Measurements from ENCODE around the gene SAV1.
"Not testable (repeated sequence)": the region's sequence is repeated elsewhere in the genome, so short reads cannot be mapped to it uniquely, and the experiment has no call there.

SAV1 gene

DNA sequence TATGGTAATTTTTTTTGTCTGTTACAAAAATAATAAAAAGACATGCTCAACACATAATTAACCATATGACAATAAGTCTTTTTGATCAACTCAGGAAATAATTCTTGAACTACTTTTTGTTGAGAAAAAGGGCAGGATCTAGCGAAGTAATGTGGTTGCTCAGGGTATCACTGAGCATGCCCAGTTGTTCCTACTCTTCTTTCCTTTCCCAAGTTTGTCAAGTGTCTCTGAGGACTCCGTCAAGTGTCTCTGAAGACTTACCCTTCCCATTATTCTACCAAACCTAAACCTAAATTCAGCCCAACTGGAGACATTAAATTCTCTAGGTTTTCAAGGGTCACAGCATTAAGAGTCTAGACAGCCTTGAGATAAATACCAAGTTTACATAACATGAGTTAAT is 3.5 kb downstream of the SAV1 start:
- not testable (repeated sequence) for DNase-seq

DNA sequence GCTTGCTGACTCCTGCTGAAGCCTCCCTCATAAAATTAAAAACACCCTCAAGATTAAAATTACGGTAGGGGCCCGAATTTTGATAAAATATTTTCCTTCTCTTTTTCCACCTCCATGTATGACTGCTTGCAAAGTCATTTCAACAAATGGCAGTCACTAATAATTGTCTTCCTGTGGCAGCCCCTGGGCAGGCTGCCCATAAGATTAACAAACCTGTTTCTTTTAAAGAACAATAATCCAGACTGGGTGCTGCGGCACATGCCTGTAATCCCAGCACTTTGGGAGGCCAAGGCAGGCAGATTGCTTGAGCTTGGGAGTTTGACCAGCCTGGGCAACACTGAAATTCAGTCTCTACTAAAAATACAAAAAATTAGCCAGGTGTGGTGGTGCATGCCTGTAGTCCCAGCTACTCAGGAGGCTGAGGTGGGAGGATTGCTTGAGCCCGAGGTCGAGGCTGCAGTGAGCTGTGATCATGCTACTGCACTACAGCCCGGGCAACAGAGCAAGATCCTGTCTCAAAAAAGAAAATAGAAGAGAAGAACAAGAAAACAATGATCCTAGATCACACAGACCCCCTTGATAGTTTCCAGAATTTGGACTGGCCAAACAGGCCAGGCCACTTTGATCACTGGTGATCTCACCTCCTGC is 8.7 kb downstream of the SAV1 start:
- no peak for DNase-seq

DNA sequence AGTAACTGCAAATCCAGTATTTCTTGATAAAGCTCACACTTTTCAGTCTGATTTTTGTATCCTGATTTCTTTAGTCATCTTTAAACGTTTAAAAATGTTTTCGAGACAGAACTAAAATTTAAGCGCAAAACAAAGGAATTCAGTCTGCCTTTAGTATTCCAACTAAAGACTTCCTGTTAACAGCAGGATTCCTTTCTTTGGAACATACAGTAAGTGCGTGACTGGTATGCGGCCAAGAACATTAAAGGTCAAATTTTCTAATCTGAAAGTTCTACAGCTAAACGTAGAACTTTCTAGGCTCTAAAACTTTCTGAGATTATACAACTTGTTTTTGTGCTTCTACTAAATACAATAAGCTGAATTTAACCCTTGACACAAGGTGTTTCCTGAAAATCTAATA is 9.9 kb downstream of the SAV1 start:
- no peak for DNase-seq

DNA sequence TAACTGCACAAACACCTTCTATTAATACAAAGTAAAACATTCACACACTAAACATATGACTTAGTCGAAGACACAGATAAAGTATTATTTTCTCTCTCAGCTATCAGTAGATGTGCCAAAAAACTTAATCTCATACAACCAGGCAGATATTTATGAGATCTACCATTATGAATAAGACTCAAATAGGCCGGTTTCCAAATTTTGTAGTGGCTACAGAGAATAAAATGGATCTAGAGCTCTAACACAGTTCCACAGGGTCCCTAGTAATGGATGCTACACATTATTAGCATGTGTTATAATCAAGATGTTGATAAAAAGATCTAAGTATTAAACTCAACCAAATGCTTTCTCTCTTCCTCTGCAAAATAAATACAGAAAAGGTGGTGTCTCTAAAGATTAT is 10.4 kb downstream of the SAV1 start:
- DNase-seq: no peak

DNA sequence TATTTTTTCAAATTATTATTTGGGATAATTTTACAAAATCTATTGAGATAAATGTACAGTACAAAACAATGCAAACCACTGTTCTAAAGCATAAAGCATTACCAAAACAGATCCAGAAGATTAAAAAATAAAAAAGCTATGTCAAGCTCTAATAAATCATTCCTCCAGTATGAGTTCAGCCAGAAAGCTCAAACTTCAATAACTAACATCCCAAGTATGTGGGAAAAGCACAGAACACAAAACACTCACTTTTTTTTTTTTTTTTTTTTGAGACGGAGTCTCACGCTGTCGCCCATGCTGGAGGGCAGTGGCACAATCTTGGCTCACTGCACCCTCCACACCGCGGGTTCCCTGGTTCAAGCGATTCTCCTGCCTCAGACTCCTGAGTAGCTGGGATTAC is 11.3 kb downstream of the SAV1 start:
- no peak for DNase-seq

DNA sequence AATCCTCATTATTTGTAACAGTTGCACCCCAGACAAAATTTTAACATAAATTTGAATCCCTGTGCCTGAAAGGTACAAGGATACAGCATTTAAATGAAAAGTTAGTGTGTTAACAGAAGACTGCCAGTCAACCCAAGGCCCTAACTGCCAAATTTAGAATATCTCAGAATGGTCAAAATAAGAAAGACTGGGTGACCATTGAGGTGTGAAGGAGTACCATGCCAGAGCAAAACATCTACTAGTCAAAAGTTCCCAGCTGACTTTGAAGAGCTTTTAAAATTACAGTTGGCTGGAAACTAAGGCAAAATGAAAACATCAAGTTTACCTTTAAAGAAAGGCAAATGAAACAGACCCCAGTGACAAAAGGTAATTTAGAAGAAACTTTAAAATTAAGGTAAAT is 18.4 kb downstream of the SAV1 start:
- no peak for DNase-seq

DNA sequence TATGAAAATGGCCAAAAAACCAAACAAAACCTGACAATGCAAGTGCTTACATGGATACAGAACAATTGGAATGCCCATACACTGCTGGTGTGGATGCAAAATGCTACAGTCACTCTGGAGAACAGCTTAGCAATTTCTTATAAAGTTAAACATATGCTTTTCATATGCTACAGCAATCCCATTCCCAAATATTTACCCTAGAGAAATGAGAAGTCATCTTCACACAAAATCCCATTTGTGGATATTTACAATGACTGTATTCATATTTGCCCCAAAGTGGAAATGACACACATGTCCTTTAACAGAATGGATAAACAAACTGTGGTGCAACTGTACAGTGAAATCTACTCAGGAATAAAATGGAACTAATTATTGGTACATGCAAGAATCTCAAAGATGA is 20.4 kb downstream of the SAV1 start:
- no peak for DNase-seq

DNA sequence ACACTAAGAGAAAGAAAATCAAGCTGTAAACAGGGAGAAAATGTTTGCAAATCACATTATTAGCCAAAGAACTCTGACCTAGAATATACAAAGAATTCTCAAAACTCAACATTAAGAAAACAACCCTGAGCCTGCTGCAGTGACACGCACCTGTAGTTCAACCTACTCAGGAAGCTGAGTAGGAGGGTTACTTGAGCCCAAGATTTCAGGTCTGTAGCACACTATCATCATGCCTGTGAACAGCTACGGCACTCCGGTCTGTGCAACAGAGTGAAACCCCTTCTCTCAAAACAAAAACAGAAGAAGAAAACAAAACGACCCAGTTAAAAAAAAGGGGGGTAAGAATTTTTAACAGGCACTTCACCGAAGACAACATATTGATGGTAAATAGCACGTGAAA is 20.8 kb downstream of the SAV1 start:
- DNase-seq: no peak

DNA sequence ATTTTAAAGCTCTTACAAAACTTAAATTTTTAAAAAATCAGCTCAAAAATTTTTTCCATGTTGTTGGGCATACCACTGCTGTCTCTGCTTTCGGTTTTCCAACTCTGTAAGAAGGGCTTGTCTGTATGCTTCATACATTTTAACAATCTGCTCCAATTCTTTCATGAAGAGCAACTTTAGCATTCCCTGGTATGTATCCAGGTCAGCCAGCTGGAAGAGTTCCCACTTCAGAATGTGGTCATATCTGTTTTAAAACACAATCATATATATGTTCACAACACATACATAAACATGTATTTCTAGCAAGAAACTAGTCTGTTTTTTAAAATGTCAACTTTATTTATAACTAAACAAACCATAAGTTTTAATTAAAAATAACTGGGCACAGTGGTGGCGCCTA is 33.0 kb downstream of the SAV1 start:
- no peak for DNase-seq

DNA sequence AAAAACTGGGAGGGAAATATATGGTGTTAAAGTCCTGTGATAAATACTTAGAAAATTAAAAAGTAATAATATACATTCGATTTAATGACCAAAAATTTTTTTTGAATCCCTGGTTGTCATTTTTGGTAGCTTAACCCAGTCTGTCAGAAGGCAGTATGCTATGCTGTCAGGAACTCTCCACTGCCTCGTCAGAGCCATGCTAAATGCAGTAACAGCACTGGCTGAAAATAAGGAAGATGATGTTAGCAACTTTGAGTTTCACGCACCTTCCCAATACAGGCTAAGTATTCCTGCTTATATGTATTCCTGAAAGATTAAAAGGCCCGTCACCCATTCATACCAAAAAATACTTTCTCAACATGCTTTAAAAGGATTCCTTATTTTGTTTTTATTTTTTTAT is 34.2 kb downstream of the SAV1 start:
- DNase-seq: no peak

DNA sequence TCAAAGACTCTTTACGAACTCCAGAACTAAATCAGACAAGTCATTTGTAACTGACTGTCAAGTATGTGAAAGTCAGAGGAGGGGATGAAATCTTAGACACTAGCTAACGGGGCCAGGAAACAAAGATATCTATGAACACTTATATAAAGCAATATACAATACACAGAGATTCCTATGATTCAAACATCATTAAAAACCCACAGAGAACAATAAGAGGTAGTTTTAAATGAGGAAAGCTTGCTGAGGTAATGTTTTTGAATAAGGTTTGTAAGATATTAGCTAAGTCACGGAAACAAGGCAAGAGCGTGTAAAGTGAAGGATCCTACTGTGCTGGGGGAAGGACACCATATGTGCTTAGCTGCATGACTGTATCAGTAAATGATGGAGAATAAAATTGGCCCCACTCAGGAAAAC is 36.7 kb downstream of the SAV1 start:
- DNase-seq: no peak

DNA sequence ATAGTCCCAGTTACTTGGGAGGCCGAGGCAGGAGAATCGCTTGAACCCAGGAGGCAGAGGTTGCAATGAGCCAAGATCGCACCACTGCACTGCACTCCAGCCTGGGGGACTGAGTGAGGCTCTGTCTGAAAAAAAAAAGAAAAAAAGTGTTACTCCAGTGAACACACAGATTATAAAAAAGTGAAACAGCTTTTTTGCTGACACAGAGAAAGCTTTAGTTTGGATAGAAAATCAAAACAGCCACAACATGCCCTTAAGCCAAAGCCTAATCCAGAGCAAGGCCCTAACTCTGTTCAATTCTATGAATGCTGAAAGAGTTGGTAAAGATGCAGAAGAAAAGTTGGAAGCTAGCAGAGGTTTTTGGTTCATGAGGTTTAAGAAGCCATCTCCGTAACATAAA is 43.2 kb downstream of the SAV1 start:
- not testable (repeated sequence) for DNase-seq

DNA sequence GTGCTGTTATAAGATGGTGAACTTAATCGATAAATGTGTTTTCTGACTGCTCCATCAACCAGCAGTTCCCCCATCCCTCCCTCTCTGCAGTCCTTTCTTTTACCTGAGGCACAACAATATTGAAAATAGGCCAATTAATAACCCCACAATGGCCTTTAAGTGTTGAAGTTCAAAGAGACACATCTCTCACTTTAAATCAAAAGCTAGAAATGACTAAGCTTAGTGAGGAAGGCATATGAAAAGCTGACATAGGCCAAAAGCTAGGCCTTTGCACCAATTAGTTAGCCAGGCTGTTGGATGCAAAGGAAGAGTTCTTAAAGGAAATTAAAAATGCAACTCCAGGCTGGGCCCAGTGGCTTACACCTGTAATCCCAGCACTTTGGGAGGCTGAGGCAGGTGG is 43.7 kb downstream of the SAV1 start:
- no peak for DNase-seq

DNA sequence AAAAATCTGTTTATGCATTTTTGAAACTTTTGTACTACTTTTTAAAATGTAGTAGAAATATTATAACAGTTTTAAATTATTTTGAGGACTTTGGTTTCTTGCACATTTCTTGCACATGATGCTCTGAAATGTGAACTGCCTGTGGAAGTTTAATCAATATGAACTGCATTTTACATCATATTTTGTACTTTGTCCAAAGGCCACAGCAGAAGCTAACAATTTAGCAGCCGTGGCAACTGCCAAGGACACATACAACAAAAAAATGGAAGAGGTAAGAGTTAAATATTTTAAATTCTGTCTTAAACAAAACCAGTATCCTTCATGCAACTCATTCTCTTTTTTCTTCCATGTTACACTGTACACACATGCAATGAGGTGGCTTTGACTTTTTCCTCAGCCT is 45.1 kb downstream of the SAV1 start:
- no peak for DNase-seq

DNA sequence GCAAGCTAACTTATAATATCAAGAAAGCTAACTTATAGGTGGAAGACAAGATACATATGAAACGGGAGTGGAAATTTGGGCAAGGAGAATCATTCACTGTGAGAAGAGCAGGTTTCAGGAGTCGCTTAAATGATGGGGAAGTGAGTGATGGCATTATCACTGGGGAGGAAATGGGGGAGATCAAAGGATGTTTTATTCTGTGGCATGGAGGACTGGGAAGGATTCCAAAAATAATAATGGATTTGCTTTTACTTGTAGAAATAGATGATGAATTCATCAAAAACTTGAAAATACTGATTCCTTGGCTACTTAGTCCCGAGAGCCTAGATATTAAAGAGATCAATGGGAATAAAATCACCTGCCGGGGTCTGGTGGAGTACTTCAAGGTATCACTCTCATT is 47.8 kb downstream of the SAV1 start:
- no peak for DNase-seq

DNA sequence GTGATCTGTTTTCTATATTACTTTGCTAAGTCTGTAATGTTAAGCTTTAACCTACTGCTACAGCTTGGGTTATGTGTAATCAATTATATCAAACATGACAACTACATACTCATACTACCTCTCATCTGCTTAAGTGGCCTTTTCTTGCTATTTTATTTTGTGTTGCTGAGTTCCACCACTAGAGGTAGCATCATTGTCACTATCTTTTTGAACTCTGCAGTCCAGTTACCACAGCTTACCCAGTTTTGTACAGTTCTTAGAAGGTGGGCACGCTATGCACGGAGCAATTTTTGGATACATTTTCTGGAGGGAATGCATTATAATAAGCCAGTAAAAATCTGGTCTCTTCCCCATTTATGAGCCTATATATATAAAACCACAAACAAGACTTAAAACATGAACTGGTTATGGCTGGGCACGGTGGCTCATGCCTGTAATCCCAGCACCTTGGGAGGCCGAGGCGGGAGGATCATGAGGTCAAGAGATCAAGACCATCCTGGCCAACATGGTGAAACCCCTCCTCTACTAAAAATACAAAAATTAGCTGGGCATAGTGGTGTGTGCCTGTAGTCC is 48.5 kb downstream of the SAV1 start:
- no peak for DNase-seq

DNA sequence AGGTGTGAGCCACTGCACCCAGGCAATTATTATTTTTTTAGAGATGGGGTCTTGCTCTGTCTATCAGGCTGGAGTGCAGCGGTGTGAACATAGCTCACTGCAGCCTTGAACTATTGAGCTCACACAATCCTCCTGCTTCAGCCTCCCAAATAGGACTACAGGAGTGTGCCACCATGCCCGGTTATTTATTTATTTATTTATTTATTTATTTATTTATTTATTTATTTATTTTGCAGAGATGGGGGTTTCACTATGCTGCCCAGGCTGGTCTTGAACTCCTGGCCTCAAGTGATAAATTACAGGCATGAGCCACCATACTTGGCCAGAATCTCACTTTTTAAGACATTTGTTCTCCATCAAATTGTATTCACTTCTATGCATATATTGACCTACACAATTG is 51.8 kb downstream of the SAV1 start:
- no peak for DNase-seq

DNA sequence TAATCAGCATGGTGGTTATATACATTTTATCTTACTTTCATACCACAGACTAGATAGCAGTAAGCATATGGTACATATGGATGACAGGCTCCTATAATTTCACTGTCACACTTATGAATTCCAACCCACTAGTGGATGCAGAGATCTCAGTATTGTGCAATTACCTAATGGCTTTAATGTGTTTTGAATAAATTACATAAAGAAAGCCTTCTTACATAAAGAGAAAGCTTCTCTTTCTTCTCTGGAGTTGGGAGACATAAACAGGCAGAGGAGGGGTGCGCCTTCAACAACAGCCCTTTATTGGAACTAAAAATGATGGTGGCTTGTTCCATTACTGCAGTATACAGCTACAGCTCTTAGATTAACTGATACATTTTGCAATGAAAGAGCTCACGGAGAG is 52.6 kb downstream of the SAV1 start:
- DNase-seq: no peak

DNA sequence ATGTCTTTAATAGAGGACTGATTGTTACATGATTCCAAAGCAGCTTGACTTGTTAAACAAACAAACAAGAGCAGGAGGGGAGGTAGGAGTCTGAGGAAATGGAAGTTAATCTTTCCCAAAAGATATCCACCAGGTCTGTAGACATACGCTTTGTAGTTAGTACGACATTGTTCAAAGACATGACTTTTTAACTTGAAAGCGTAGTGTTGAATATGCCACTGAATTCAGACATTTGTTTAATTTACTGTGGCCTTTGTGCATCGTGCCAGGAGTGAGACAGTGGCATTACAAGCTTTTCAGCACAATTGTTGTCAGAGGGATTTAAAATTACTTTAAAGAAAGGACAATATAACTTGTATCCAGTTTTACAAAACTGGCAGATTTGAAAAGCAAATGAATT is 53.0 kb downstream of the SAV1 start:
- DNase-seq: no peak

DNA sequence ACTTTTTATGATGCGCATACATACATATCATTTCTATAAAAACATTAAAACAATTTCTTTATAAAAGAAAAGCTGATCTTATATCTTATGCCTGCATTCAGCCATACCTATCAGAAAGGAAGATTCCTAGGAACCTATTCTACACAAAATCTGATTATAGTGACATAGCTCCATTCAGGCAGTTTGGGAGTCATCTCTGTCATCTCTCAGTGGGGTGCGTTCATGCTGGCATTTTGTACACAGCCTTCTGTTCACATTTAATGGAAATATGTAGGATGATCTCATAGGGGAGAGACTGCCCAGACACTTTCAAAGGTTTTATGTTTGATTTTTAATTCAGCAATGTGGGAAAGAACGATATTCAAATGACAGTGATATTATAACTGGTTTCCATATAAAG is 55.3 kb downstream of the SAV1 start:
- DNase-seq: no peak

DNA sequence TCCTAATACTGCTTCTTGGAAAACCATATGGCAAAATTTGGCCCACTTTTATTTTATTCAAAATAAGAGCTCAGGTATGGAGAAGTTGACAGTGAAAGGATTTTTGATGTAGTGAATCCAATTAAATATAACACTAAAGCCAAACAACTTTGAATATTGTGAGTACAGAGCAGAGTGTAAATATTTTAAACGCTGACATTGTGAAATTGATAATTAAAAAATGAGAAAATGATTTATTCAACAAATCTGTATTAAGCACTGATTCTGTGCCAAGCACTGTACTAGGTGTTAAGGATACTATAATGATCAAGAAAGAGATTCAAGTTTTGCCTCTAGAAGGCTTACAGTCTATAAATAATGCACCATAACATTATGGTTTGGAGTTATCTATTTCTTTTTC is 57.6 kb downstream of the SAV1 start:
- DNase-seq: no peak

DNA sequence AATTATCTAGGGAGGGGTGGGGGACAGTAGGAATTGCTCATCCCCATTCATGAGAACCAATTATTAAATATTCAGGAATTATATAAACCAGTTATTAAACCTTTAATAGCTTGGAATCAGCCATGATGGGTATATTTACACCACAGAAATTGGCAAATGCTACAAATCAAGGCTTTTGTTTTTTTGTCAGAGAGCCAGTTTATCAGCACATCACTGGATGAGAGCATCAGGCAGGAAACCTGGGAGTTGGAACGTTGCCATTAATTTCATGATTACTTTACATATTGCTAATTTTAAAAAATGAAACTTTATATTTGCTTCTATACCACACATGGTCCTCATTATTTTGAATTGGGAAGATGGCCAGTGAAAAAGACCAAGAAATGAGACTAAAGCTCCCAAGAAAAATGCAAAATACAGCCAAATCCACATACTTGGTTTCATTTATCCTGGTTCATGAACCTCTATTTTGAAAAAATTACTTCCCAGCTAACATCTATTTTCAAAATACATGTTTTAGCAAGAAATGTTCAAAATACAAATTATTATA is 59.7 kb downstream of the SAV1 start:
- no peak for DNase-seq

DNA sequence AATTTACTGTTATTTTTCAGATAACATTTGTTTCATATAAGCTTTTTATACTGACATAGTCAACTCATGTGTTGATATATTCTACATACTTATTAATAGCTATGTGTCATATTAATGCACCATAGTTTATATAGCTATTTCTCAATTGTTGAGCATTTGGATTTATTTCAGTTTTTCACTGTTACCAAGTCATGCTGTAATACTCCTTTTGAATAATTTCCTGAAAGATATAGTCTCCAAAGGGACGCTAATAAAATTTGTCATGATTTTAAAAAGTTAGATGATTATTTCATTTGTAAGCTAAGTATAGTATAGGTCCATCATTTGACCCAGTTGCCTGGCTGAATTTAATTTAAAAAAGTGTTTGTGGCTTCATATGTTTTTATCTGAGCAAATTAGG is 60.3 kb downstream of the SAV1 start:
- DNase-seq: no peak

DNA sequence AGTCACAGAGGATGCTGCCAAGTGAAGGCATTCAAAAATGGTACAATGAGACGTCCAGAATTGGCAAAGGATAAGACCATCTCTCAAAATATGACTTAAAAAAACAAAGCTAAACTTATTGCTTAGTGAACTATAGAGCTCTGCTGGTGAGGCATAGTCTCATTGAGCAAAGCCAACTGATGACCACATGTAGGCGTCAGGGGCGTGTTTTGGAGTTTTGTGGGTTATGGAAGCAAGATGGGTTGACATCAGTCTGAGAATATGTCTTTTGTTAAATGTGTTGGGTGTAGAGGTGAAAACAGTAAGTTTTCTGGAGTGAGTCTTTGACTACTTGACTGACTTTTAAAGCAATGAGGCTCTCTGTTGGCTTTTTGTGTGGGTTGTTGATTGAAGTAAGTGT is 60.9 kb downstream of the SAV1 start:
- DNase-seq: no peak

DNA sequence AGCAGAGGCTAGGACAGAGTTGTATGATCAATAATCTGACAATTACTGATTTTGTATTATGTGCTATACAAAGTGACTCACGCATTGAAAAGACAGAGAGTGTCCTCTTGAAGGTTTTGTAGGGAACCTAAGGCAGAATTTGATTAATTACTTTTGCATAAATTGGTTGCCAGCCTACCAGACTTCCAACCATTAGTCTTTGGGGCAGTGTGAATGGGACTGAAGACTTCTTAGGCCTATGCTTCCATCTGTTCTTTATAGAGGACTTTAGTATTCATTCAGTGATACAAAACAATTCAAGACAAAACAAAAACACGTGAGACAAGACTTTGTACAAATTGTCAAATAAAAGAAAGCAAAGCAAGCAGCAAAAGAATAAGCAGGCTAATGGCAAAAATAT is 61.6 kb downstream of the SAV1 start:
- no peak for DNase-seq
